ENCODE data around the gene GBP5.

DNA sequence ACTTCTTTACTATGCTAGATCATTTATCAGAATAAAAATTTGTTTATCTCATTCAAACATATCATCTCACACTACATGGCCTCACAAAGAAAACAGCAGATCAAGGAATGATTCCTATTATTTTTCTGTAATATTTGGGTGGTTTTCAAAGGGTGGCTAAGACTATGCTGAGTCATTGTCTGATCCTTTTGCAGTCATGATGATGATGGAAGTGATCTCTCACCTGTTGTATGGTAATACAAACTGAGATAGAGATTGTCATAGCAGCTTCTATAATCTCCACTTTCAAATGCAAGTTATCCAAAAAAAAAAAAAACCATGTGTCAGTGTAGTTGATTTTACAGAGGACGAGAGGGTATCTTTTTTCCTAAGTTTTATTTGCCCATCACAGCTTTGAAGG lies 37.2 kb upstream of the GBP5 start:
- TF ChIP-seq, protein P1, sequence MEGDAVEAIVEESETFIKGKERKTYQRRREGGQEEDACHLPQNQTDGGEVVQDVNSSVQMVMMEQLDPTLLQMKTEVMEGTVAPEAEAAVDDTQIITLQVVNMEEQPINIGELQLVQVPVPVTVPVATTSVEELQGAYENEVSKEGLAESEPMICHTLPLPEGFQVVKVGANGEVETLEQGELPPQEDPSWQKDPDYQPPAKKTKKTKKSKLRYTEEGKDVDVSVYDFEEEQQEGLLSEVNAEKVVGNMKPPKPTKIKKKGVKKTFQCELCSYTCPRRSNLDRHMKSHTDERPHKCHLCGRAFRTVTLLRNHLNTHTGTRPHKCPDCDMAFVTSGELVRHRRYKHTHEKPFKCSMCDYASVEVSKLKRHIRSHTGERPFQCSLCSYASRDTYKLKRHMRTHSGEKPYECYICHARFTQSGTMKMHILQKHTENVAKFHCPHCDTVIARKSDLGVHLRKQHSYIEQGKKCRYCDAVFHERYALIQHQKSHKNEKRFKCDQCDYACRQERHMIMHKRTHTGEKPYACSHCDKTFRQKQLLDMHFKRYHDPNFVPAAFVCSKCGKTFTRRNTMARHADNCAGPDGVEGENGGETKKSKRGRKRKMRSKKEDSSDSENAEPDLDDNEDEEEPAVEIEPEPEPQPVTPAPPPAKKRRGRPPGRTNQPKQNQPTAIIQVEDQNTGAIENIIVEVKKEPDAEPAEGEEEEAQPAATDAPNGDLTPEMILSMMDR (conservative IDR thresholded peaks at IDR 0.05; ENCODE audit: low read depth, low read length) = no peak
- TF ChIP-seq RFX5 (IDR thresholded peaks at IDR 0.05; ENCODE audit: low read depth, low read length) (no peak), RCOR1 (IDR thresholded peaks at IDR 0.05; ENCODE audit: insufficient replicate concordance, low read length) (no peak), SMC3 (IDR thresholded peaks at IDR 0.05; ENCODE audit: low read depth, low read length) (no peak)
- TF ChIP-seq, protein P2, sequence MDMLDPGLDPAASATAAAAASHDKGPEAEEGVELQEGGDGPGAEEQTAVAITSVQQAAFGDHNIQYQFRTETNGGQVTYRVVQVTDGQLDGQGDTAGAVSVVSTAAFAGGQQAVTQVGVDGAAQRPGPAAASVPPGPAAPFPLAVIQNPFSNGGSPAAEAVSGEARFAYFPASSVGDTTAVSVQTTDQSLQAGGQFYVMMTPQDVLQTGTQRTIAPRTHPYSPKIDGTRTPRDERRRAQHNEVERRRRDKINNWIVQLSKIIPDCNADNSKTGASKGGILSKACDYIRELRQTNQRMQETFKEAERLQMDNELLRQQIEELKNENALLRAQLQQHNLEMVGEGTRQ (IDR thresholded peaks at IDR 0.05; ENCODE audit: low read depth, low read length) = no peak

Measured in IMR-90 (cell line).